ENCODE data around the gene GUCD1.

Gene GUCD1

DNA sequence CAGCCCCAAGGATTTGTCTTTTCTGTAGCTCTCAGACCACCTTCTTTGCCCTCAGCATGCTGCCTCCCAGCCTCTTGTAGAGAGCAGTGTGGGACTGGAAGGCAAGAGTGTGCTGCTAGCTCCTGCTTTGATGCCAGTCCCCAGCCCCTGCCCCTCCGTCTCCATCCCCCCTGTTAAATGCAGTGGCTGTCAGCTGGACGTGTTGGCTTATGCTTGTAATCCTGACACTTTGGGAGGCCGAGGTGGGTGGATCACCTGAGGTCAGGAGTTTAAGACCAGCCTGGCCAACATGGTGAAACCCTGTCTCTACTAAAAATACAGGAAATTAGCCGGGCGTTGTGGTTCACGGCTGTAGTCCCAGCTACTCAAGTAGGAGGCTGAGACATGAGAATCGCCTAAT is 16.3 kb upstream of the GUCD1 start:
- no peaks in the 10 kb centered on the region for H3K79me2 ChIP-seq (ENCODE audit: insufficient read depth, low read length)
- H3F3A ChIP-seq (ENCODE audit: insufficient read depth, low read length): no peaks in the 10 kb centered on the region
- TF ChIP-seq EZH2 (IDR thresholded peaks at IDR 0.05; ENCODE audit: borderline replicate concordance, low read length) (no peak), CTCF (IDR thresholded peaks at IDR 0.05; ENCODE audit: low read length) (no peak)
- H3K4me1 ChIP-seq (ENCODE audit: insufficient read depth, low read length, severe bottlenecking): no peaks in the 10 kb centered on the region
- peaks cover 85% of the 10 kb centered on the region for H3K36me3 ChIP-seq (ENCODE audit: insufficient read depth, low read length)
- H3K4me2 ChIP-seq (ENCODE audit: low read length): no peak overlapping the region
- H3K4me3 ChIP-seq (ENCODE audit: low read depth, low read length, poor library complexity, severe bottlenecking): no peak overlapping the region
- H3K9me2 ChIP-seq (ENCODE audit: low read depth, low read length): no peaks in the 10 kb centered on the region
- H2AFZ ChIP-seq (ENCODE audit: low read length): no peak overlapping the region
- no peak overlapping the region for H3K27ac ChIP-seq (ENCODE audit: low read depth, low read length, poor library complexity, severe bottlenecking)
- no peaks in the 10 kb centered on the region for H3K27me3 ChIP-seq (ENCODE audit: insufficient read depth, low read length)
- H3K9ac ChIP-seq (ENCODE audit: low read length): no peak overlapping the region
- H4K20me1 ChIP-seq (ENCODE audit: insufficient read depth, low read length): no peaks in the 10 kb centered on the region; the same call in 1 of the 2 replicates
- H3K9me3 ChIP-seq (ENCODE audit: low read length): no peaks in the 10 kb centered on the region

DNA sequence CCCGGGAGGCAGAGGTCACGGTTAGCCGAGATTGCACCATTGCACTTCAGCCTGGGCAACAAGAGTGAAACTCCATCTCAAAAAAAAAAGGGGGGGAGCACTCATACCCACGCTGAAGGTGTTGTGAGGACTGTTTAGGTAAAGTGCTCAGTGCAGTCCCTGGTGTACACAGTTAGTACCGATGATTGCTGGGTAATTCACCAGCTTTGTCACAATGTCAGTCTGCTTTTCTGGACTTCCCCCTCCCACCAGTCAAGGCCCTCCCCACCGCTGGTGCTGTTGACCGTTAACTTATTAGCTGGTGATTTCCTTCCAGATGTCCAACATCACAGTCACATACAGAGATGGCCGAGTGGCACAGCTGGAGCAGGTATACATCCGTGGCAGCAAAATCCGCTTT is 12.7 kb upstream of the GUCD1 start:
- no peak overlapping the region for H3K4me3 ChIP-seq (ENCODE audit: low read depth, low read length, poor library complexity, severe bottlenecking)
- no peak overlapping the region for H3K9ac ChIP-seq (ENCODE audit: low read length)
- H3K27ac ChIP-seq (ENCODE audit: low read depth, low read length, poor library complexity, severe bottlenecking): no peak overlapping the region
- H2AFZ ChIP-seq (ENCODE audit: low read length): no peak overlapping the region
- no peaks in the 10 kb centered on the region for H3K9me3 ChIP-seq (ENCODE audit: low read length)
- peaks cover 32% of the 10 kb centered on the region for H3K79me2 ChIP-seq (ENCODE audit: insufficient read depth, low read length)
- no peaks in the 10 kb centered on the region for H3K4me1 ChIP-seq (ENCODE audit: insufficient read depth, low read length, severe bottlenecking)
- H4K20me1 ChIP-seq (ENCODE audit: insufficient read depth, low read length): no peaks in the 10 kb centered on the region; the same call in 1 of the 2 replicates
- no peaks in the 10 kb centered on the region for H3F3A ChIP-seq (ENCODE audit: insufficient read depth, low read length)
- H3K9me2 ChIP-seq (ENCODE audit: low read depth, low read length): no peaks in the 10 kb centered on the region
- H3K4me2 ChIP-seq (ENCODE audit: low read length): no peak overlapping the region
- H3K36me3 ChIP-seq (ENCODE audit: insufficient read depth, low read length): peaks cover 90% of the 10 kb centered on the region
- TF ChIP-seq CTCF (IDR thresholded peaks at IDR 0.05; ENCODE audit: low read length) (no peak), EZH2 (IDR thresholded peaks at IDR 0.05; ENCODE audit: borderline replicate concordance, low read length) (no peak)
- no peaks in the 10 kb centered on the region for H3K27me3 ChIP-seq (ENCODE audit: insufficient read depth, low read length)

GRCh38 chr22:24566899-24567511 is 12.1 kb upstream of the GUCD1 start:
- Histone ChIP-seq H3K9me3 (ENCODE audit: low read length) (no peaks in the 10 kb centered on the region), H3K4me1 (ENCODE audit: insufficient read depth, low read length, severe bottlenecking) (no peaks in the 10 kb centered on the region), H3K27me3 (ENCODE audit: insufficient read depth, low read length) (no peaks in the 10 kb centered on the region), H3K79me2 (ENCODE audit: insufficient read depth, low read length) (peaks cover 39% of the 10 kb centered on the region), H3K36me3 (ENCODE audit: insufficient read depth, low read length) (peaks cover 87% of the 10 kb centered on the region), H2AFZ (ENCODE audit: low read length) (no peak overlapping the region), H3K9ac (ENCODE audit: low read length) (no peak overlapping the region), H3F3A (ENCODE audit: insufficient read depth, low read length) (no peaks in the 10 kb centered on the region), H3K4me2 (ENCODE audit: low read length) (no peak overlapping the region), H3K4me3 (ENCODE audit: low read depth, low read length, poor library complexity, severe bottlenecking) (no peak overlapping the region), H3K27ac (ENCODE audit: low read depth, low read length, poor library complexity, severe bottlenecking) (no peak overlapping the region), H3K9me2 (ENCODE audit: low read depth, low read length) (no peaks in the 10 kb centered on the region), H4K20me1 (ENCODE audit: insufficient read depth, low read length) (no peaks in the 10 kb centered on the region; the same call in 1 of the 2 replicates)
- TF ChIP-seq EZH2 (IDR thresholded peaks at IDR 0.05; ENCODE audit: borderline replicate concordance, low read length) (no peak), CTCF (IDR thresholded peaks at IDR 0.05; ENCODE audit: low read length) (no peak)

Data from OCI-LY1 (cell line).